Sigmoid colon (tissue), 3 donors: ENCODE data around the gene DARS1.

ENCODE experiments used
- CTCF ChIP-seq, 4 experiments: fragments of 450-650 bp in 3 of 4; fragments of 200-600 bp in 1 of 4; IDR thresholded peaks; one replicate each; pipeline ENCODE4 v1.5.1; 2016 to 2019; ENCODE audit warnings: antibody characterized with exemption in 4 of 4, mild to moderate bottlenecking in 3 of 4, moderate library complexity in 2 of 4
- POLR2A ChIP-seq, 2 donors: fragments of 450-650 bp; IDR thresholded peaks; one replicate each; pipeline ENCODE4 v1.6.1; 2016; ENCODE audit warnings: antibody characterized with exemption in 2 of 2, mild to moderate bottlenecking in 2 of 2, moderate library complexity in 2 of 2

DNA sequence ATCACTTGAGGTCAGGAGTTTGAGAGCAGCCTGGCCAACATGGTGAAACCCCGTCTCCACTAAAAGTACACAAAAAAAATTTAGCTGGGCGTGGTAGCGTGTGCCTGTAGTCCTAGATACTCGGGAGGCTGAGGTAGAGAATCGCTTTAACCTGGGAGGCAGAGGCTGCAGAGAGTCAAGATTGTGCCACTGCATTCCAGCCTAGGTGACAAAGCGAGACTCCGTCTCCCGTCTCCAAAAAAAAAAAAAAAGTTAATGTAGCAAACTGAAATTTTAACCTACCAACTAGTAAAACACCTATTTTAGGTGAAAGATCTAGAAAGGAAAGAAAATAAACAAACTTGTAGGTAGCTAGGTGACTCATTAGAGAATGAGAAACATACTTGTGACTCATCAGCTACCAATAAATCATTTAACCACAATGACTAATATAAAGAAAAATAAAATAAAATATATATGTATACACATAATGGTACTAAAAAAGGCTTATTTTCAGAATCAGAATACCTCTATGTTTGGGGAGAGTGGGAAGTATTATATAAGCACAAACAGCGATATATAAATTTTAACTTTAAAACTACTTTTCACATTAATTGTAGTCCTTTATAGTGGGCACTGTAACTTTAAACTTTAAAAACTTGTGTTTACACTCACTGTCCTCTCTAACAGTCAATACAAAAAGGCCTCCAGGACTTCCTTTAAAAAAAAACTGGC, 36.6 kb downstream of the DARS1 start:
- TF ChIP-seq POLR2A (IDR thresholded peaks at IDR 0.05): no peak
- no peak for TF ChIP-seq CTCF (IDR thresholded peaks at IDR 0.05)
